Measurements from ENCODE around the gene GRIK1.

DNA sequence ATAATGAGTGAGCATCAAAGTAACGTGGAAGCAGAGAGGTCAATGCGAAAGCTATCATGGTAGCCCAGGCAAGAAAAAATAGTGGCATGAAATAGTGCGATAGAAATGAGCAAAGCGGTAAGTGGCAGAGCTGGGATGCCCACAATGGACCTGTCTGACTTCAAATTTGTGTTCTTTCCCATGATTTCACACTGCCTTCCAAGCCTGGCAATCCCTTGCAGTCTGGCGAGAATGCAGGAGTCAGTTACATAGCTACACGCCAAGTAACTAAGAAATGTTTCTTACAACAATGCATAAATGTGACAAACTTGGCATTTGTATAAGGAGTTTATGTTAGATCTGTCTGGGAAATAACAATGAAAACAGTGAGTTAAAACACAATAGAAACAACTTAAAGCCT lies 82.6 kb downstream of the GRIK1 start:
- TF ChIP-seq, protein P1, sequence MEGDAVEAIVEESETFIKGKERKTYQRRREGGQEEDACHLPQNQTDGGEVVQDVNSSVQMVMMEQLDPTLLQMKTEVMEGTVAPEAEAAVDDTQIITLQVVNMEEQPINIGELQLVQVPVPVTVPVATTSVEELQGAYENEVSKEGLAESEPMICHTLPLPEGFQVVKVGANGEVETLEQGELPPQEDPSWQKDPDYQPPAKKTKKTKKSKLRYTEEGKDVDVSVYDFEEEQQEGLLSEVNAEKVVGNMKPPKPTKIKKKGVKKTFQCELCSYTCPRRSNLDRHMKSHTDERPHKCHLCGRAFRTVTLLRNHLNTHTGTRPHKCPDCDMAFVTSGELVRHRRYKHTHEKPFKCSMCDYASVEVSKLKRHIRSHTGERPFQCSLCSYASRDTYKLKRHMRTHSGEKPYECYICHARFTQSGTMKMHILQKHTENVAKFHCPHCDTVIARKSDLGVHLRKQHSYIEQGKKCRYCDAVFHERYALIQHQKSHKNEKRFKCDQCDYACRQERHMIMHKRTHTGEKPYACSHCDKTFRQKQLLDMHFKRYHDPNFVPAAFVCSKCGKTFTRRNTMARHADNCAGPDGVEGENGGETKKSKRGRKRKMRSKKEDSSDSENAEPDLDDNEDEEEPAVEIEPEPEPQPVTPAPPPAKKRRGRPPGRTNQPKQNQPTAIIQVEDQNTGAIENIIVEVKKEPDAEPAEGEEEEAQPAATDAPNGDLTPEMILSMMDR (conservative IDR thresholded peaks at IDR 0.05 in 1 of 2, IDR thresholded peaks at IDR 0.05 in 1 of 2; ENCODE audit: extremely low read depth in 1 of 2, insufficient read depth in 1 of 2, low read depth in 1 of 2, low read length in 2 of 2), result no peak
- no peak for TF ChIP-seq EZH2 (IDR thresholded peaks at IDR 0.05; ENCODE audit: borderline replicate concordance, low read length)
